ENCODE measurements around the gene TTLL11.

TTLL11 gene

GRCh38 chr9:121825031-121825691 lies 267.9 kb downstream of the TTLL11 start:
- H3K9me3 ChIP-seq (ENCODE audit: insufficient read depth, low read depth, low read length), result no peaks in the 10 kb centered on the region
- no peak overlapping the region for H3K4me3 ChIP-seq (ENCODE audit: low read length, poor library complexity, severe bottlenecking)
- H3K4me1 ChIP-seq (ENCODE audit: insufficient read depth, low read length, poor library complexity, severe bottlenecking), result peaks cover 16% of the 10 kb centered on the region
- H3K9ac ChIP-seq (ENCODE audit: low read depth, low read length, poor library complexity, severe bottlenecking), result no peak overlapping the region
- no peaks in the 10 kb centered on the region; the same call in 1 of the 2 replicates for H3K36me3 ChIP-seq (ENCODE audit: insufficient read depth, low read length)
- no peaks in the 10 kb centered on the region for H4K20me1 ChIP-seq (ENCODE audit: insufficient read depth, low read length, poor library complexity, severe bottlenecking)
- no peaks in the 10 kb centered on the region for H3K9me2 ChIP-seq (replicated peaks; ENCODE audit: low read depth, low read length)
- no peak overlapping the region for H2AFZ ChIP-seq (ENCODE audit: low read length)
- H3F3A ChIP-seq (ENCODE audit: low read depth), result no peaks in the 10 kb centered on the region; the same call in 1 of the 2 replicates
- TF ChIP-seq CTCF (conservative IDR thresholded peaks at IDR 0.05; ENCODE audit: low read length) (no peak), EZH2phosphoT487 (IDR thresholded peaks at IDR 0.05; ENCODE audit: borderline replicate concordance) (no peak)
- H3K79me2 ChIP-seq (ENCODE audit: insufficient read depth, low read length), result no peaks in the 10 kb centered on the region
- H3K27me3 ChIP-seq (ENCODE audit: insufficient read depth, low read length, poor library complexity, severe bottlenecking), result no peaks in the 10 kb centered on the region
- H3K4me2 ChIP-seq (ENCODE audit: low read depth, low read length, poor library complexity, severe bottlenecking), result no peak overlapping the region

- H3K27me3 ChIP-seq (ENCODE audit: insufficient read depth, low read length, poor library complexity, severe bottlenecking), result no peaks in the 10 kb centered on the region
- H2AFZ ChIP-seq (ENCODE audit: low read length), result no peak overlapping the region
- no peaks in the 10 kb centered on the region for H3K9me2 ChIP-seq (replicated peaks; ENCODE audit: low read depth, low read length)
- no peak overlapping the region for H3K9ac ChIP-seq (ENCODE audit: low read depth, low read length, poor library complexity, severe bottlenecking)
- H3K4me1 ChIP-seq (ENCODE audit: insufficient read depth, low read length, poor library complexity, severe bottlenecking), result peaks cover 22% of the 10 kb centered on the region
- H3K4me3 ChIP-seq (ENCODE audit: low read length, poor library complexity, severe bottlenecking), result no peak overlapping the region
- H4K20me1 ChIP-seq (ENCODE audit: insufficient read depth, low read length, poor library complexity, severe bottlenecking), result no peaks in the 10 kb centered on the region
- no peaks in the 10 kb centered on the region; the same call in 1 of the 2 replicates for H3K36me3 ChIP-seq (ENCODE audit: insufficient read depth, low read length)
- no peaks in the 10 kb centered on the region; the same call in 1 of the 2 replicates for H3F3A ChIP-seq (ENCODE audit: low read depth)
- TF ChIP-seq CTCF (conservative IDR thresholded peaks at IDR 0.05; ENCODE audit: low read length) (peak; percentile 53), EZH2phosphoT487 (IDR thresholded peaks at IDR 0.05; ENCODE audit: borderline replicate concordance) (no peak)
- H3K4me2 ChIP-seq (ENCODE audit: low read depth, low read length, poor library complexity, severe bottlenecking), result no peak overlapping the region
- H3K79me2 ChIP-seq (ENCODE audit: insufficient read depth, low read length), result no peaks in the 10 kb centered on the region
- H3K9me3 ChIP-seq (ENCODE audit: insufficient read depth, low read depth, low read length), result no peaks in the 10 kb centered on the region
Measured at GRCh38 chr9:121824651-121825030, 268.5 kb downstream of the TTLL11 start.

GRCh38 chr9:121823451-121824169 lies 269.5 kb downstream of the TTLL11 start:
- Histone ChIP-seq H3K27me3 (ENCODE audit: insufficient read depth, low read length, poor library complexity, severe bottlenecking) (no peaks in the 10 kb centered on the region), H2AFZ (ENCODE audit: low read length) (no peak overlapping the region), H4K20me1 (ENCODE audit: insufficient read depth, low read length, poor library complexity, severe bottlenecking) (no peaks in the 10 kb centered on the region), H3K79me2 (ENCODE audit: insufficient read depth, low read length) (no peaks in the 10 kb centered on the region), H3F3A (ENCODE audit: low read depth) (no peaks in the 10 kb centered on the region; the same call in 1 of the 2 replicates), H3K4me3 (ENCODE audit: low read length, poor library complexity, severe bottlenecking) (no peak overlapping the region), H3K9me3 (ENCODE audit: insufficient read depth, low read depth, low read length) (no peaks in the 10 kb centered on the region), H3K4me2 (ENCODE audit: low read depth, low read length, poor library complexity, severe bottlenecking) (no peak overlapping the region), H3K9ac (ENCODE audit: low read depth, low read length, poor library complexity, severe bottlenecking) (no peak overlapping the region), H3K4me1 (ENCODE audit: insufficient read depth, low read length, poor library complexity, severe bottlenecking) (peaks cover 32% of the 10 kb centered on the region), H3K9me2 (replicated peaks; ENCODE audit: low read depth, low read length) (no peaks in the 10 kb centered on the region), H3K36me3 (ENCODE audit: insufficient read depth, low read length) (no peaks in the 10 kb centered on the region; the same call in 1 of the 2 replicates)
- TF ChIP-seq CTCF (conservative IDR thresholded peaks at IDR 0.05; ENCODE audit: low read length), result no peak
- no peak for TF ChIP-seq EZH2phosphoT487 (IDR thresholded peaks at IDR 0.05; ENCODE audit: borderline replicate concordance)

All from Loucy (cell line).